GM19043 (cell line): Measurements from ENCODE around the gene MAGI1.
"Not testable (repeated sequence)": the region's sequence is repeated elsewhere in the genome, so short reads cannot be mapped to it uniquely, and the experiment has no call there.

Experiments
- ATAC-seq: cut with Tn5 transposase; IDR thresholded peaks from one replicate; pipeline ENCODE4 v1.9.1; 2021; ENCODE audit warnings: low read depth; ENCODE audit not compliant: unreplicated experiment

Gene MAGI1

DNA sequence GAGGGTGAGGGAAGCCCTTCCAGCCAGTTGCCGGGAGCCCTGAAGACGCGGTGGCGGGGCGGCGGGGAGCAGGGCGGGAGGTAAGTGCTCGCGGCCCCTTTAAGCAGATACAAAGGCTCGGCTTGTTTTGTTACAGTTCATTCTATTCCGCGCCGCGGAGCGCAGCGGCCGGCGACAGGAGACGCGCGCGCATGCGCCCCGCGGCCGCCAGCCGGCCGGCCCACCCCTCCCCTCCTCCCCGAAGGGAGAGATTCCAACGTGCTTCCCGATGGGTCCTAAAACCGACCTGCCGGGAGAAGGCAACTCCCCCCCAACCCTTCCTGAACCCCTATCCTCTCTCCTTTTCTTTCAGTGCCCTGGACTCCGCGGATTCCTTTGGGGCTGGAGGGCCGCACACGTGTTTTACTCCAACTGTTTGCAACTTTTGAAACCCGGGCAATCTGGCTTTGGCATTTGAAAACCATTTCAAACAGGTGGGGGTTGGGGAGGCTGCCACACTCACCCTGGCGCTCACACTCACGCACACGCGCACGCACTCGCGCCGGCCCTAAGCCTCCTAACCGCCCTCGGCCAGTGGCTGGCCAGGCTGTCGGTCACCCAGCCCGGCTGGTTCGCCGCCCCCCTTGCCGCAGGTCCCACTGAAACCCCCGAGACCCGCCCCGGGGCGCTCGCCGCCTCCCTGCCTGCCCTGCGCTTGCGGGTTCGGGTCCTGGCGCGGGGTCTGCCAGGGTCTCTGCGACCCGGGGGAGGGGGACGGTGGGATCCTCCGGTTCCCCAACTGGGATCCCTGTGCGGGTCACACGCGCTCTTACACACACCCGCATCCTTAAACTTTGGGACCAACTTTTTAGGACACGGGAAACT, at the start of gene MAGI1:
TSS of gene MAGI1 (minus strand) at position 193 of the 864 bp plus-strand sequence. CDS start 610 bp downstream, outside the sequence.
- peak; percentile 71 for ATAC-seq

DNA sequence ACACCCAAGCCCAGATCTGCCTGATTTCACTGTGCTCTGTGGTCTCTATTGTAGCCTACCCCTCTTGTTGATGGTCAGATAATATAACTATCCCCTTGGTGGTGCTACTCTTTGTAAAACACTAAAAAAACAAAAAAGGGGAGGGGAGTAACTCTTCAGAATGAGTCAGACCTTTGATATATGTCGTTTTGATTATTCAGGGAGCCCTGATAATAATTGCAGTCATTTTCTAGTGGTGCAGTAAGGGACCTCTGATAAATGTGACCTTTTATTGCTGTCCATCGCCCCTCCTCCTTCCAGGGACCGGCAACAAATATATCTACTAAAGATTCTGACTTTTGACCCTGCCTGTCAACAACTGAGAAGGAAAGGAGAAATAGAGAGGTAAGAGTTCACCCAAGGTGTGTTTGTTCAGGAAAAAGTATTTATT, 45.1 kb upstream of the MAGI1 start:
- ATAC-seq, result no peak

DNA sequence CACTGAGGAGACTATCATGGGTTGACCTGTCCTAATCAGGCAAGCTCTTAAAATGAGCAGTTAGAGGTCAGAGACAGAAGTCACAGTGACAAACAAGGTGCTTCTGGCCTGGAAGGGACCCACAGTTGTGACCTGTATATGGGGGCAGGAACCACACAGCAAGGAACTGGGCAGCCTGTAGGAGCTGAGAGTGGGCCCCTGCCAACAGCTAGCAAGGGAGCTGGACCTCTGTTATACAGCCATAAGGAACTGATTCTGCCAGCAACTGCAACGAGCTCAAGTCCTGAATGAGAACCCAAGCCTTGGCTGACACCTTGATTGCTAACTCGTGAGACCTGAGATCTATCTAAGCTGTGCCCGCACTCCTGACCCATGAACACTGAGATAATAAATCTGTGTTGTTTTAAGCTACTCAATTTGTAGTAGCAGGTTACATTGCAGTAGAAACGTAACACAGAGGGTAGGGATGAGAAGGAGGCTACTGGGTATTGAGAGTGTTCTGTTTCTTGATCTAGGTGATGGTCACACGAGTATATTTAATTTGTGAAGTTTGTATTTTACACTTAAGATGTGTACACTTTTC, 44.5 kb upstream of the MAGI1 start:
- ATAC-seq, result no peak

- ATAC-seq, result no peak
Measured at GRCh38 chr3:66082679-66083078, 44.0 kb upstream of the MAGI1 start.

DNA sequence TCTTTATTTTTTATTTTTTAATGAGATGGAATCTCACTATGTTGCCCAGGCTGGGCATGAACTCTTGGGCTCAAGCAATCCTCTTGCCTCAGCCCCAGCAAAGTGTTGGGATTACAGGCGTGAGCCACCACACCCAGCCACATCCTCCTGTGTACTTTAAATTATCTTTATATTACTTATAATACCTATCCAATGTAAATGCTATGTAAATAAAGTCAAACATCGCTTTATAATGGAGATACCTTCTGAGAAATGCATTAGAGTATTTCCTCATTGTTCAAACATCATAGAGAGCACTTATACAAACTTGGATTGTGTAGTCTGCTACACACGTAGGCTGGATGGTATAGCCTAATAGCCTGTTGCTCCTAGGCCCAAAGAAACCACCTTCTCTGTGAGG, 41.4 kb upstream of the MAGI1 start:
- ATAC-seq, result no peak

- no peak for ATAC-seq
Measured at GRCh38 chr3:66077973-66078372, 39.3 kb upstream of the MAGI1 start.

DNA sequence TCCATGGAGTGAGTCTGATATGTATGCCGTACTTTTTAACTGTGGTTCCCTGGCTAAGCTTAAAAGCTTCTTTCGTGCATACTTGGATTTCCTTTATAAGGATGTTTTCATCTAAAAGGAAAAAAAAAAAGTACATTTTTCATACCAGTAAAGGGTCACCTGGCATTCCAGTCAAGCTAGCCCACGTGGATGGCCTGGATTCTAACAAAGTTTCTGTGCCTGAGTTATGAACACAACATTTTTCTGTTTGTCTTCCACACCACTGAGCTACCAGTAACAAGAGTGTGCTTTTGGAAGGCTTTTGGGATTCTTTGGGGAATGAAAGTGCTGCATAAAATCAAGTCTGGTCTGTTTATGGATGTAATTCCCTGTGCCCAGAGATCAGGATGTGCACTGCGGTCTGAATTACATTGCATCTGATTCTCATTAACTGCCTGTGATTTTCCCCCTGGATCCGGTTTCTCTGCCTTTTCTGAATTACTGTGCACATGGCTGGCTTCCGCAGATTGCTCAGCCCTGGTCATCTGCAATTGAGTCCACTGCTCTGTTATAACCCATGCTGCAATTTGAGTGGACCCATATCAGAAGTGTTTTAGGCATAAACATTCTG, 38.2 kb upstream of the MAGI1 start:
- no peak for ATAC-seq

DNA sequence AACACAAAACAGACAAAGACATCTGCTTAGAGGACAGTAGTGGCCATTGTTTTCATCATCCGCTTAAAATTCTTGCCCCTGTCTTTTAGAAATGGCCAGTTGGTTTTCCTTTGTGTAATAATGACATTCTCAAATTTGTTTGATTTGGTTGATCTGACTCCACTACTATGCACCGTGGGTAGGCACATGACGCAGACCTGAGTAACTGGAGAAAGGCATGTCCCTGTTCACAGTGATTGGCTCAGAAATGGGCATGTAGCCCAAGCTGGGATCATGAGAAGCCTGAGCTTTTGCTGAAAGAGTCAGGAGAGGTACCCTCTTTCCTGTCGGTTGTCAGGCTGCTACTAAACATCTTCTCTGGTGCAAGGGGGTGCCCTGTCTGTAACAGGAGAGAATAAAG, 36.6 kb upstream of the MAGI1 start:
- no peak for ATAC-seq

DNA sequence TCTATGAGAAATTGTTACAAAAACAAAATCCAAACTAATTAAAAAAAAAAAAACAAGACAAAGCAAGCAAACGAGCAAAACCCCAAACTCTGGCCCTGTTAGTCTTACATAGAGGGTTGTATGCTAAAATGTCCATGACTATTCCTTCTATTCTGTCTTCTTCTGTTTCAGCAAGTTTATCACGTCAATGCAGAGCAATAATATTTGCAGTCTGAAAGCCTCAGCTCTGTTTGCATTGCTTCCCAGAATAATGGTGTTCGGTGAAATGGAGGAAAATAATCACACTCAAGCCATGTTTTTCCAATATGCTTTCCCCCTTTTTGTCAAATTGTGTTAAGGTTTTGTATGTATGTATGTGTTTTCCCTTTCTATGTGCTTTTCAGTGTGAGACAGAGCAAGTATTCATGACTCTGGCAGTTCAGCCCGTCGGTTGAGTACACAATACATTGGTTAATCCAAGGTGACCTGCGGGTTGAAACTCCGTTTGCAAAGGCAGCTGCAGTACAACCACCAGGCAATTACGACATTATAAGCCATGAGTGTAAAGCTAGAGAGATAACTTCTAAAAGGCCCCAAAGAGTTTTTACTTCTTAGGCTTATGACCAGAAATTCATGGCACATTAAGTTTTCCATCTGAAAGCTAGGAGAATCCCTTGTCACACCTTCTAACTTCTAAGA, 34.9 kb upstream of the MAGI1 start:
- no peak for ATAC-seq

DNA sequence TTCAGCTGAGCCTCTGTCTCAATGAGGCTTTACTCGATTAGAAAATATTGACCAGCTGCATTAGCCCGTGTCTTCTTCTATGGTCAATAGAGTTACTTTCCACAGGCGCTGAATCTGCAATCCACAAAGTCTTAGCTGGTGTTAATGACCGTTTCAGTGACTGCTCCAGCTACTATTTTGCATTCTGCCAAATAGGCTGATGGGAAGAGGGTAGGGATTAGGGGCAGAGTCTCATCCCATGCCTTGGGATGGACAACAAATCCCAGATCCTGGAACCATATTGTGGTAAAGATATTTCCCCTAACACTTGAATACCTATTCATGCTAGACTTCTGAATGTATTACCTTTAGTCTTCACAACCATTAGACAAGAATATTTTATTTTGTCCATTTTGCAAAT, 29.5 kb upstream of the MAGI1 start:
- ATAC-seq, result no peak

GRCh38 chr3:66066963-66067617, 28.4 kb upstream of the MAGI1 start:
- ATAC-seq, result no peak

DNA sequence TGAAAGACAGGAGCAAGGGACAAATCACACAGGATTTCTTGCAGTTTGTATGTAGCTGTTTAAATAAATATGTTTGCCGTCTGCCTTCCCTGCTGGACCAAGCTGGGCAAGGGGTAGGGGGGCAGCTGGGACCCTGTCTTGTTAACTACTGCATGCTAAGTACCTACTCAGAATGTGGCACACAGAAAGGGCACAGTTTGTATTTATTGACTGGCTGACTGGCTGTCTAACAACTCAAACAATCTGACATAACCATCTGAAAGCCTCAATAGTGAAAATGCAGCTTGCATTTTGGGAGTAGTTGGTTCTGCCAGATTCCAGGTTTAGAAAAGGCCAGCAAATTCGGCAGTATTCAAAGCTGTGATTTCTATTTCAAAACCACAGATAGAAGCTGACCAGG, 16.6 kb upstream of the MAGI1 start:
- no peak for ATAC-seq

GRCh38 chr3:66053550-66054094, 14.9 kb upstream of the MAGI1 start:
- no peak for ATAC-seq

- no peak for ATAC-seq
Measured at GRCh38 chr3:66052721-66053549, 14.2 kb upstream of the MAGI1 start.

DNA sequence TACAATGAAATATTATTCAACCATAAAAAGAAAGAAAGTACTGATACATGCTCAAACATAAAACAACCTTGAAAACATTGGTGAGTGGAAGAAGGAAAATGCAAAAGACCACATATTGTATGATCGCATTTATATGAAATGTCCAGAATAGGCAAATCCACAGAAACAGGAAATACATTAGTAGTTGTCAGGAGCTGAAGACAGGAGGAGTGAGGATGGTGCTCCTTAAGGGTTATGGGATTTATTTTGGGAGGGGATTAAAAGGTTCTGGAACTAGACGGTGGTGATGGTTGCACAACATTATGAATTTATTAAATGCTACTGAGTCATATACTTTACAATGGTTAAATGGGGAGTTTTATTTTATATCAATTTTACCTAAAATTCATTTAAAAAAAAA, 12.1 kb upstream of the MAGI1 start:
- ATAC-seq, result no peak

GRCh38 chr3:66048051-66048395, 9.3 kb upstream of the MAGI1 start:
- ATAC-seq, result no peak

DNA sequence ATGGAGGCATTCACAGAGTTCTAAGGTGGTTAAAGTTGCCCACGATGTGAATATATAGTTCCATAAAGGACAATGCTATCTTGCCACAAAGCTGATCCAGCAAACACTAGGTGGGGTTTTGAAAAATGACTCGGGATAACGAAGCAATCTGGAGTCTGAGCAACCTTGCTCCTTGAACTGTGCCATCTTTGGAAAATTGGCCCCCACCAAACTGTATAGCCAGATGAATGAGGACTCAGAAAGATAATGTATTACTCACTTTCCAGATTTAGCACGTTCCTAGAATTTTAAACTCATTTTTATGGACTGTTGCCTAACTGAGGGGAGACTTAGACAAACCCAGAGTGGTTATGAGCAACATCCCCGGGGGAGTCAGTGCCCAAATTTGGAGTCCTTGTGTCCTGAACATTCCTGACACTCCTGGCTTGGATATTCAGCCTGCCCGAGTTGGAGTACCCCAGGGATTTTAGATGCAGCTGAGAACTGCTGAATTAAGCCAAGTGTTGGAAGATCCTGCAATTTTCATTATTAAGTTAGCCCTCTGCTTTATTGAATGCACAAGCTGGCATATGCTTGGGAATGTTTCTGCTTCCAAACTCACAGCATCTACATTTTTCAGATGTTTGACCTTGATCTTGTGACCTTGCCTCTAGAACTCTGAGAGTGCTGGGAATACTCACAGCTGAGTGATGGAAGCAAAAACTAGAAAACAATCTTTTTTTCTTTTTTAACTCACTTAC, 8.8 kb upstream of the MAGI1 start:
- no peak for ATAC-seq

- ATAC-seq, result not testable (repeated sequence)
Measured at GRCh38 chr3:66046321-66046720, 7.6 kb upstream of the MAGI1 start.

GRCh38 chr3:66041828-66042227, 3.1 kb upstream of the MAGI1 start:
- no peak for ATAC-seq
